HG03139 (cell line): ENCODE measurements around the gene ZYX.
A peak's percentile ranks its signal among the peaks of the same experiment; 100 is the strongest.
"Not testable (repeated sequence)": the region's sequence is repeated elsewhere in the genome, so short reads cannot be mapped to it uniquely, and the experiment has no call there.

ENCODE experiments used
- ATAC-seq: cut with Tn5 transposase; IDR thresholded peaks from one replicate; pipeline ENCODE4 v1.9.1; 2021; ENCODE audit not compliant: unreplicated experiment

Gene ZYX

GRCh38 chr7:143384661-143385631, 3.8 kb downstream of the ZYX start:
- ATAC-seq: no peak

GRCh38 chr7:143385891-143386781, 5.0 kb downstream of the ZYX start:
- peak; percentile 43 for ATAC-seq

GRCh38 chr7:143387156-143387975, 6.2 kb downstream of the ZYX start:
- ATAC-seq: no peak

GRCh38 chr7:143388051-143388450, 6.9 kb downstream of the ZYX start:
- no peak for ATAC-seq

DNA sequence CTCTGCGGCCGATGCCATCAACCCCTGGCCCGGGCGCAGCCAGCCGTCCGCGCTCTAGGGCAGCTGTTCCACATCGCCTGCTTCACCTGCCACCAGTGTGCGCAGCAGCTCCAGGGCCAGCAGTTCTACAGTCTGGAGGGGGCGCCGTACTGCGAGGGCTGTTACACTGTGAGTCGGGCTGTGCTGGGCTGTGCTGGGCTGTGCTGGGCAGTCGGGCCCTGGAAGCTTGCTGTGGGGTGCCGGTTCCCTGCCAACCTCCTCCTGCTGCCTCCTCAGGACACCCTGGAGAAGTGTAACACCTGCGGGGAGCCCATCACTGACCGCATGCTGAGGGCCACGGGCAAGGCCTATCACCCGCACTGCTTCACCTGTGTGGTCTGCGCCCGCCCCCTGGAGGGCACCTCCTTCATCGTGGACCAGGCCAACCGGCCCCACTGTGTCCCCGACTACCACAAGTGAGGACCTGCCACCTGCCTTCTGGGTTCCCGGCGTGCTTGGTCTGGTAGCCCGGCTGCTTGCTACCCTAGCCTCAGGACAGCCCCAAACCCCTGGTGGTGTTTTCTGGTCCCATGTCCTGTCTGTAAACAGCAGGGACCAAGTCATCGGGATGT, 7.5 kb downstream of the ZYX start:
- ATAC-seq: no peak

- no peak for ATAC-seq
Observed at GRCh38 chr7:143389316-143390103, 8.4 kb downstream of the ZYX start.

DNA sequence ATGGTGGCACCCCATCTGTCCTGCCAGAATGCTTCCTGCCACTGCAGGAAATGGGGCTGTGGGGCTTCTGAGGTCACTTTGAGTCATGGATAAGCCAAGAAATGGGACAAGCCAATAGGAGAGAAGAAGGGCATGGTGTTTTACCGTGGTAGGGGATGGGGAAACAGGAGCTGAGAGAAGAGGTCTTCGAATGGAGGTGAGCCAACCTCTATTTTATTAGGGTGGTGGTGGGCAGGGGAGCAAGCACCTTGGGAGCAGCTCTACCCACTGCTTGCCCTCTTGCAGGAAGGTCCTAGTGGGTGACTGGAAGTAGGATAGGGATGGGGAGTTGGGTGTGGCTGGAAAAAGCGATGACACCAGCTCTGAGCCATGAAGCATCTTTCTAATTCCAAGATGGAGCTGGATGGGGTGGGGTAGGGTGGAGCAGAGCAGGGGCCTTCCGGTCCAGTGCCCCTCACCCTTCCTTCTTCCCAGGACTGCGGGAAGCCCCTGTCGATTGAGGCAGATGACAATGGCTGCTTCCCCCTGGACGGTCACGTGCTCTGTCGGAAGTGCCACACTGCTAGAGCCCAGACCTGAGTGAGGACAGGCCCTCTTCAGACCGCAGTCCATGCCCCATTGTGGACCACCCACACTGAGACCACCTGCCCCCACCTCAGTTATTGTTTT, 9.1 kb downstream of the ZYX start:
- ATAC-seq: no peak

DNA sequence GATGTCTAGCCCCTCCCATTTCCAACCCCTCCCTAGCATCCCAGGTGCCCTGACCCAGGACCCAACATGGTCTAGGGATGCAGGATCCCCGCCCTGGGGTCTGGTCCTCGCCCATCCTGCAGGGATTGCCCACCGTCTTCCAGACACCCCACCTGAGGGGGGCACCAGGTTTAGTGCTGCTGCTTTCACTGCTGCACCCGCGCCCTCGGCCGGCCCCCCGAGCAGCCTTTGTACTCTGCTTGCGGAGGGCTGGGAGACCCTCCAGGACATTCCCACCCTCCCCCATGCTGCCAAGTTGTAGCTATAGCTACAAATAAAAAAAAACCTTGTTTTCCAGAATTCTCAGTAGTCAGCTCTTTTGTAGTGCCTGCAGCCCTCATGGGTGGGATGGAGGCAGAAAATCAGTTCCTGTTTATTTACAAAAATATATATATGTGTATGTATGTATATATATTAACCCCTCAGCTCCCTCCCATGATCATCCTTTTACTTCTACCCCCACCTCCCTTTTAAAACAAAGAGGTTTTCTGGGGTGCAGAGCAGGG, 9.7 kb downstream of the ZYX start:
- no peak for ATAC-seq

DNA sequence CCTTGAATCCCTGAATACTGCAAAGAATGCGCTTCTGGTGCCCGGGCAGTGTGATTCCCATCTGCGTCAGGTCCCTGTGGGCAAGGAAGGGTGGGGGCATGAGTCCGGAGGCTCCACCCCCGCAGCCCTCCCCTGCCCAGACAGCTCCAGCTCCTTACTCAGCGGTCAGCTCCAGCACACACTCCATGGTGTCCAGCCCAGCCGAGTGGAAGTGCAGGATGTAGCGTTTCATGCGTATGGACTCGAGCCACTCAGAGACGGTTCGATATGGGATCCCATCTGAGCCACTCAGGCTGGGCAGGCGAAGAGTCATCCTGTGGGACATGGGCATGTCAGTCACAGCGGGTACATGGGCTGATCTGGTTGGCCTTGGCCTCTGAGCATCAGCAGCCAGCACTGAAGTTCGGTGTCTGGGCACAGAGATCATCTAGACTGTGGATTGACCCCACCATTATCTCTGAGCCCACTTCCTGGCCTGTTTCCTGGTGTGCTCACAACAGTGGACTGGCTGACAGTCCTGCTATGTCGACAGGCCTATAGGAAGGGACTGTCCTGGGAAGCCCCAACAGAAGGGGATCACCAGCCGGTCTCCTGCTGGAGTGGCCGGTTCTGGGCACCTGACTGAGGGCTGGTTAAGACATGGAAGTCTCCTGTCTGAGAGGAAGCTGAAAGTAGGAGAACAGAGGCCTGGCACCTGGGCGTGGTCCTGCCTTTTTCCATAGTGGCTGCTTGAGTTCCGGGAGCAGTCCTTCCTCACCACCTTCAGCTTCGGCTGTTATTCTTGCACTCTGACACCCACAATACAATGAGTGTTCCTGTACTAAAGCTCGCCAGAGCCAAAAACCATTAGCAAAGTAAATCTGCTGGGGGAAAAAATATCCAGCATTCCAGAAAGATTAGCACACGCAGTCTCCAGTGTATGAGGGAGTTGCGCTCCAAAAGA, 10.6 kb downstream of the ZYX start:
- ATAC-seq: no peak

DNA sequence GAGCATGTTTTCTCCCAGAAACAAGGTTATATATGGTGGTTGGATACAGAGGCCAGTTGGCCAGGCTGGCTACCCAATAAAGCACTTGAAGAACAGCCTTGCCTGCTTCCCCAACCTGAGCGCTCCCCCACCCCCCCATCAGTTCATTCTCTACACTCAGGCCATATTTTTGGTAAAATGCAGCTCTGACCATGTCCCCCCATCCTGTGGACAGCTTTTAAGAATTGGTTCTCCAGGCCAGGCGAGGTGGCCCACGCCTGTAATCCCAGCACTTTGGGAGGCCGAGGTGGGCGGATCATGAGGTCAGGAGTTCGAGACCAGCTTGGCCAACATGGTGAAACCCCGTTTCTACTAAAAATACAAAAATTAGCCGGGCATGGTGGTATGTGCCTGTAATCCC, 11.3 kb downstream of the ZYX start:
- not testable (repeated sequence) for ATAC-seq

GRCh38 chr7:143392875-143393266, 11.7 kb downstream of the ZYX start:
- no peak for ATAC-seq

GRCh38 chr7:143393267-143394041, 12.3 kb downstream of the ZYX start:
- ATAC-seq: no peak

DNA sequence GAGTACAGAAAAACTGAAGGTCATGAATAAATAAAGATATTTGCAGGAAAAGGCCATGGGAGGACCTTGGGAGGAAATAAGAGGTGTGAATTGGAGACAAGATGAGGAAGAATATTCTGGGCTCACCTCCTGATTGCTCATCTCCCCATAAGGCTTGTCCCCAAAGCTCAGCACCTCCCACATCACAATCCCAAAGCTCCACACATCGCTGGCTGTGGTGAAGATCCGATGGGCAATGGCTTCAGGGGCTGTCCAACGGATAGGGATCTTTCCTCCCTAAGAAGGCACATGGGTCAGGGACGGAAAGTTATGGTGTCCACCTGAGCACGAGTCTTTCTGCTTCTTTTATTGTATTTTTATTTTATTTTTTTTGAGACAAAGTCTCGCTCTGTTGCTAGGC, 12.9 kb downstream of the ZYX start:
- no peak for ATAC-seq

- no peak for ATAC-seq
Observed at GRCh38 chr7:143394777-143395176, 13.6 kb downstream of the ZYX start.

- no peak for ATAC-seq
Observed at GRCh38 chr7:143395187-143396149, 14.3 kb downstream of the ZYX start.

DNA sequence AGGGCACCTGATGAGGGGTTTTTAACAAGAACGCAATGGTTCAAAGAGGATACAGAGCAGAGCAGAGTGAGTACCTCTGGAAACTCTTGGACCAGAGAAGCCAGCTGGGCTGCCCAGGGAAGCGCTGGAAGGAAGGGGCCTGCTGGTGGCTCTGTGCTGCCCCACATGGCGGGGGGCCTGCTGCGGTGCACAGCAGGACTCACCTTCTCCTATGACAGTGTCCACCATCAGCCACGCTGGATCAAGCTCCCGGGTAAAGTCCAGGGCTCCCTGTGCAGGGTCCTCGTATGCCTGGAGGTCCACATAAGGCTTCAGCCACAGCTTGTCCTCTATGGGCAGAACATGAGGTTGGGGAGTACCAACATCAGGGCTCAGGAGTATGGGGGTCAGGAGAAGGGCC, 15.0 kb downstream of the ZYX start:
- ATAC-seq: no peak
